WI38 (cell line): Measurements from ENCODE around the gene IL18.
"Not testable (repeated sequence)": the region's sequence is repeated elsewhere in the genome, so short reads cannot be mapped to it uniquely, and the experiment has no call there.

Source experiments
- H3K4me3 ChIP-seq: 2 replicates; pipeline ENCODE4 v1.5.1; 2011; ENCODE audit warnings: low read depth, mild to moderate bottlenecking, control low read depth, low read length
- TF ChIP-seq, protein P1 (sequence below): IDR thresholded peaks from 2 replicates; pipeline ENCODE4 v1.5.1; 2012; ENCODE audit warnings: low read depth, mild to moderate bottlenecking, control low read depth, low read length

IL18 gene

DNA sequence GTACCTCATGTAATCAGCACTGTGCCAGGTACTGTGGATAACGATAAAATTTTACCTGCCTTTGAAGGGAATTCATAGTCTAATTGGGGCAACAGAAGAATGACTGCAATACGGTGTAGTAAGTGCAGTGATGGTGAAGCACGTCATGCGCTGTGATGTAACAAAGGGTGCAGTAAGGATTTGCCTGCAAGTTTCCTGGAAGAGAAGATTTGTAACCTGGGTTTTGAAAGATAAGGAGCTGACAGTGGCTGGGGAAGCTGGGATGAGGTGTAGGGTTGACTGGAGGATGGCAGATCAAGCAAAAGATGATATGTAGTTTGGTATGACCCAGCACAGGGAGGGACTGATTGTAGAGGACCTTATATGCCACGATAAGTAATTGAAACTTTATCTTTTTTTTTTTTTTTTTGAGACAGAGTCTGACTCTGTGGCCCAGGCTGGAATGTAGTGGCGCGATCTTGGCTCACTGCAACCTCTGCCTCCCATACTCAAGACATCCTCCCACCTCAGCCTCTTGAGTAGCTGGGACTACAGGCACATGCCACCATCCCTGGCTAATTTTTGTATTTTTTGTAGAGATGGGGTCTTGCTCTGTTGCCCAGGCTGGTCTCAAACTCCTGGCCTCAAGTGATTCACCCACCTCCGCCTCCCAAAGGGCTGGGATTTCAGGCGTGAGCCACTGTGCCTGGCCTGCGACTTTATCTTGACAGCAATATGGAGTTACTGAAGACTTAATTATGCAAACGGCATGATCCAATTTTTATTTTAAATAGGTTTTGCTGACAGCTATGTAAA, 66.0 kb downstream of the IL18 start:
- TF ChIP-seq, protein P1, sequence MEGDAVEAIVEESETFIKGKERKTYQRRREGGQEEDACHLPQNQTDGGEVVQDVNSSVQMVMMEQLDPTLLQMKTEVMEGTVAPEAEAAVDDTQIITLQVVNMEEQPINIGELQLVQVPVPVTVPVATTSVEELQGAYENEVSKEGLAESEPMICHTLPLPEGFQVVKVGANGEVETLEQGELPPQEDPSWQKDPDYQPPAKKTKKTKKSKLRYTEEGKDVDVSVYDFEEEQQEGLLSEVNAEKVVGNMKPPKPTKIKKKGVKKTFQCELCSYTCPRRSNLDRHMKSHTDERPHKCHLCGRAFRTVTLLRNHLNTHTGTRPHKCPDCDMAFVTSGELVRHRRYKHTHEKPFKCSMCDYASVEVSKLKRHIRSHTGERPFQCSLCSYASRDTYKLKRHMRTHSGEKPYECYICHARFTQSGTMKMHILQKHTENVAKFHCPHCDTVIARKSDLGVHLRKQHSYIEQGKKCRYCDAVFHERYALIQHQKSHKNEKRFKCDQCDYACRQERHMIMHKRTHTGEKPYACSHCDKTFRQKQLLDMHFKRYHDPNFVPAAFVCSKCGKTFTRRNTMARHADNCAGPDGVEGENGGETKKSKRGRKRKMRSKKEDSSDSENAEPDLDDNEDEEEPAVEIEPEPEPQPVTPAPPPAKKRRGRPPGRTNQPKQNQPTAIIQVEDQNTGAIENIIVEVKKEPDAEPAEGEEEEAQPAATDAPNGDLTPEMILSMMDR: no peak
- no peak overlapping the region for H3K4me3 ChIP-seq

DNA sequence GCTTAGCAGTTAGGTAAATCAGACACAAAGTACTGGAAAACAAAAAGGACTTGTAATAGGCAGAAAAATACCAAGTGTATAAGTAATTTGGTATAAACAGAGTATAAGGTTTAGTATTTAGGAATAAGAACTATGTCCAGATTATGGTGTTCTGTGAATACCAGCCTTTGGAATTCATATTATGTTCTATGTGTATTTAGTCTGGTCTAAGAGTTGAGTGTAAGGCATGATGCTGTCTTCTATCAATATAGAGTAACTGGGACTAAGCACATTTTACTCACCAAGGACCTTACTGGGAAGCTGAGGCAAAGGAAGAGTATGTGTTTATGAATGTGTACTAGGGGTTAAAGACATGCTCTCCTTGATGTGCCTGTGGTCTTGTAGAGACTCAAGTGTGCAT, 67.7 kb downstream of the IL18 start:
- H3K4me3 ChIP-seq: no peak overlapping the region
- TF ChIP-seq, protein P1: no peak

DNA sequence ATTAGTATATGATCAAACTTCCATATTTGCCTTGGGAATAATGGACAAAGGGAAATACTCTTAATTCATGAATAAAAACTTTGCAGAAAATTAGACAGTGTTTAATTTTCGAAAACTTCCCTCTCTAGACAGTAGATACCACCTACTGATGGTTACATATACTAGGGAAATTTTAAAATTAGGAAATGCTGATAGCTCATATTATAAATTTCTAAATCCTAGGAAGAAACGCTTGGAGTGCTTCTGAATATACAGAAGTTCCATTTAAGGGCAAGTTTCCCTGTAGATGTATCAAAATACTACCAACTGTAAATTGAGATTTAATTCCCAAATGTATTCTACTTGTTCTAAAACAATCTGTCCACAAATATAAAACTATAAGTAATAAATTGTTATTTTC, 68.6 kb downstream of the IL18 start:
- H3K4me3 ChIP-seq: not testable (repeated sequence)
